Activated CD4-positive, alpha-beta T cell treated with anti-CD3 and anti-CD28 coated beads for 36 hours (primary cell): ENCODE measurements around the gene CCDC127. TPM values are rescaled to one million over a fixed set of nuclear protein-coding genes. Genes with fewer than 3 reads are reported as not detected.
A peak's percentile ranks its signal among the peaks of the same experiment; 100 is the strongest.
"Not testable (repeated sequence)": the region's sequence is repeated elsewhere in the genome, so short reads cannot be mapped to it uniquely, and the experiment has no call there.

Source experiments
- ATAC-seq: fragments of 200-7000 bp; cut with Tn5 transposase; one replicate; pipeline ENCODE4 v1.10.0; 2021; ENCODE audit warnings: mild to moderate bottlenecking, moderate library complexity
- CTCF ChIA-PET: fragments of 350-600 bp; sonication (Branson Sonifier 250); formaldehyde crosslinking; loops from one replicate; lab custom pipeline; 2021; ENCODE audit warnings: antibody characterized with exemption; lab: Charles Lee
- POLR2A ChIA-PET: fragments of 350-600 bp; sonication (Branson Sonifier 250); formaldehyde crosslinking; loops from one replicate; lab custom pipeline; 2021; ENCODE audit warnings: antibody characterized with exemption, inconsistent platforms; lab: Charles Lee
- DNase-seq: peaks from one replicate; pipeline ENCODE4 v3.0.0-alpha.2; 2020
- H3K27ac Mint-ChIP-seq: one replicate; pipeline ENCODE4 v1.8.0; 2021; ENCODE audit warnings: mixed read lengths
- H3K27me3 Mint-ChIP-seq: one replicate; pipeline ENCODE4 v1.8.0; 2021; ENCODE audit warnings: mixed read lengths
- H3K36me3 Mint-ChIP-seq: one replicate; pipeline ENCODE4 v1.8.0; 2021; ENCODE audit warnings: low read depth, mixed read lengths
- H3K4me1 Mint-ChIP-seq: one replicate; pipeline ENCODE4 v1.8.0; 2021; ENCODE audit warnings: mixed read lengths
- H3K4me3 Mint-ChIP-seq: one replicate; pipeline ENCODE4 v1.8.0; 2021; ENCODE audit warnings: mild to moderate bottlenecking, moderate library complexity, mixed read lengths
- H3K9me3 Mint-ChIP-seq: one replicate; pipeline ENCODE4 v1.8.0; 2021; ENCODE audit warnings: low read depth, mixed read lengths
- intact Hi-C, 2 experiments: fragments of 100-400 bp; cut with DNase I in 1 of 2; cut with micrococcal nuclease in 1 of 2; formaldehyde crosslinking; loops; one replicate each; pipeline versions ENCODE4 v1.14.2 to v1.15.1; 2022 to 2024; cut with DNase I, micrococcal nuclease
- total RNA-seq, 2 experiments: library from RNA; stranded (reverse); gene quantifications; one replicate each; pipeline ENCODE4 v1.2.3, GENCODE V29; 2021

Gene CCDC127
- total RNA-seq, 2 experiments from 2014 or later: 6.0 to 7.0 TPM

GRCh38 chr5:251975-252374 is 34.0 kb upstream of the CCDC127 start:
- ATAC-seq, POLR2A ChIA-PET, intact Hi-C loops, H3K4me3 Mint-ChIP-seq, H3K27me3 Mint-ChIP-seq, H3K4me1 Mint-ChIP-seq, CTCF ChIA-PET, DNase-seq, H3K9me3 Mint-ChIP-seq: not testable (repeated sequence)
- Mint-ChIP-seq H3K27ac (peak overlapping the region; percentile 31), H3K36me3 (peaks cover 44% of the 10 kb centered on the region)

GRCh38 chr5:251538-251937 is 33.6 kb upstream of the CCDC127 start:
- DNase-seq, intact Hi-C loops, H3K4me1 Mint-ChIP-seq, POLR2A ChIA-PET, H3K9me3 Mint-ChIP-seq, H3K27ac Mint-ChIP-seq, H3K27me3 Mint-ChIP-seq, CTCF ChIA-PET, H3K4me3 Mint-ChIP-seq, ATAC-seq: not testable (repeated sequence)
- peaks cover 43% of the 10 kb centered on the region for H3K36me3 Mint-ChIP-seq

DNA sequence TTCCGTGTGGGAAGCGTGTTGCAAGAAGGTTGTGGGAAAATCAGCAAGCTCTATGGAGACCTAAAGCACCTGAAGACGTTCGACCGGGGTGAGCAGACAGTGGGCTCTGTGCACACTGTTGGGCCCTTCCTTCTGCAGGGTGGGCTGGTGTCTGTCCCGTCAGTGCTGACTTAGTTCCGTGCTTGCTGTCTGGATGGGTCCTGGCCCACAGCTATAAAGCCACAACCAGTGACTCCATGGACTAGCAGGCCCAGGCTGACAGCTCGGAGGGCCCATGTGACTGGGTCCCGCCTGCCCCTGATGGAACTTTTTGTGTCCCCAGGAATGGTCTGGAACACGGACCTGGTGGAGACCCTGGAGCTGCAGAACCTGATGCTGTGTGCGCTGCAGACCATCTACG is 33.1 kb upstream of the CCDC127 start:
- CTCF ChIA-PET, intact Hi-C loops, H3K27me3 Mint-ChIP-seq, H3K4me3 Mint-ChIP-seq, H3K9me3 Mint-ChIP-seq, H3K27ac Mint-ChIP-seq, DNase-seq, POLR2A ChIA-PET, ATAC-seq, H3K4me1 Mint-ChIP-seq: not testable (repeated sequence)
- peaks cover 40% of the 10 kb centered on the region for H3K36me3 Mint-ChIP-seq

DNA sequence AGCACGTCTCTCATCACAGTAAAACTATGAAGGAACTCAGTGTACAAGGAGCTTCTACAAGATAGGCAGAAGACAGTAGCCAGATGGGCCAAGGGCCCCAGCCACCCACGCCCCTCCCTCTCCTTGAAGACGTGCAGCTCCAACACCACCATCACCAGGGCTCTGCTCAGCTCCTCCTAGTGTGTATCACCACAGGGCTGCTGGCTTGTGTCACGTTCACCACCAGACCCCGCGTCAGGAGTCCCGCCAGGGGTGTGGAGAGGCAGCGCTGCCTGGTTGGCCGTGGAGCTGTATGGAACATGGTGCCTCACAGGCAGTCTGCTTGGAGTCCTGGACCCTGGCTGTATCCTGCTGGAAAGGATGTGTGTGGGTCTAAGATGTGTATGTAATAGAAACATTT is 32.4 kb upstream of the CCDC127 start:
- H3K27ac Mint-ChIP-seq, H3K9me3 Mint-ChIP-seq, H3K27me3 Mint-ChIP-seq, CTCF ChIA-PET, POLR2A ChIA-PET, H3K4me1 Mint-ChIP-seq, ATAC-seq, DNase-seq, intact Hi-C loops, H3K4me3 Mint-ChIP-seq: not testable (repeated sequence)
- H3K36me3 Mint-ChIP-seq: peaks cover 40% of the 10 kb centered on the region

- H3K27me3 Mint-ChIP-seq, H3K9me3 Mint-ChIP-seq, intact Hi-C loops, H3K4me3 Mint-ChIP-seq, DNase-seq, POLR2A ChIA-PET, H3K27ac Mint-ChIP-seq, ATAC-seq: not testable (repeated sequence)
- Mint-ChIP-seq H3K36me3 (peaks cover 56% of the 10 kb centered on the region), H3K4me1 (peaks cover 16% of the 10 kb centered on the region)
- CTCF ChIA-PET: interaction anchor here (0.6 kb wide), 2 partner anchors 27 to 57 kb away, joined by 3 read pairs; no protein-coding TSS in a partner anchor
Measured at GRCh38 chr5:245717-246116, 27.8 kb upstream of the CCDC127 start.

- H3K9me3 Mint-ChIP-seq, ATAC-seq, H3K4me3 Mint-ChIP-seq, CTCF ChIA-PET, H3K27me3 Mint-ChIP-seq, POLR2A ChIA-PET, intact Hi-C loops: not testable (repeated sequence)
- Mint-ChIP-seq H3K4me1 (peaks cover 16% of the 10 kb centered on the region), H3K36me3 (peaks cover 60% of the 10 kb centered on the region), H3K27ac (peak overlapping the region; percentile 80)
- peak; percentile 51 for DNase-seq
Measured at GRCh38 chr5:243683-244367, 25.9 kb upstream of the CCDC127 start.

- H3K9me3 Mint-ChIP-seq, intact Hi-C loops, H3K4me3 Mint-ChIP-seq, H3K27ac Mint-ChIP-seq, POLR2A ChIA-PET, CTCF ChIA-PET, H3K27me3 Mint-ChIP-seq, ATAC-seq, DNase-seq: not testable (repeated sequence)
- Mint-ChIP-seq H3K4me1 (peaks cover 16% of the 10 kb centered on the region), H3K36me3 (peaks cover 49% of the 10 kb centered on the region)
Measured at GRCh38 chr5:241045-241669, 23.2 kb upstream of the CCDC127 start.

DNA sequence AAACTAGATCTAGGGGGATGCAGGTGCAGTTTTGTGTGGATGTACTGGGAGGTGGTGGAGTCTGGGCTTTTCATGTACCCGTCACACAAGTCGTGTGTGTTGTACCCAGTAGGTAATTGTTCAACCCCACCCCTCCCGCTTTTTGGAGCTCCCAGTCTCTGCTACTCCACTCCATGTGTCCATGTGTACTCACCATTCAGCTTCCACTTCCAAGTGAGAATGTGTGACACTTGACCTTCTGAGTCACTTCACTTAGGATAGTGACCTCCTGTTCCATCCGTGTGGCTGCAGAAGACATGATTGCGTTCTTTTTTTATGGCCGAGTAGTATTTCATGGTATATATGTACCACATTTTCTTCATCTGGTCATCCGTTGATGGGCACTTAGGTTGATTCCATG is 22.6 kb upstream of the CCDC127 start:
- POLR2A ChIA-PET, intact Hi-C loops: not testable (repeated sequence)
- H3K36me3 Mint-ChIP-seq: peaks cover 50% of the 10 kb centered on the region

DNA sequence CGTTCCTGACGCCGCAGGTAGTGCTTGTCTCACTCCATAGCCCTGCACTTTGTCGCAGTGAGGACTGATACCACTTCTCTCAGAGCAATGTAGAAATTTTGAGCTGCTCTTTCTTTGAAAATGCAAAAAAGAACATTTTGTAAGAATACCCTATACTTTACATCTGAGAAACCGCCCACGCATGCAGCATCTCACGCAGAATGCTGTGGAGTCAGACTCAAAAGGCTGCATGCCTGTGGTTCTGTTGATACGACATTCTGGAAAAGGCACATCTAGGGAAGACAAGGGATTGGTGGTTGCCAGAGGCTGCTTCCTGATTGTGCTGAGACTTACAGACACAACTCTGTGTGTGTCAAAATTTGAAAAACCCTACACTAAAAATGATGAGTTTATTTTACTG is 20.0 kb upstream of the CCDC127 start:
- H3K4me1 Mint-ChIP-seq, POLR2A ChIA-PET, DNase-seq, ATAC-seq, CTCF ChIA-PET, H3K27ac Mint-ChIP-seq, H3K9me3 Mint-ChIP-seq, H3K27me3 Mint-ChIP-seq, H3K4me3 Mint-ChIP-seq: not testable (repeated sequence)
- intact Hi-C loops: loop anchor here in 1 of 2 experiments (5.0 kb wide), 1 partner anchor 1354 kb away; no protein-coding TSS in a partner anchor
- peaks cover 54% of the 10 kb centered on the region for H3K36me3 Mint-ChIP-seq

More for the DNA sequence above, 22.6 kb upstream of the CCDC127 start:
- H3K4me3 Mint-ChIP-seq, DNase-seq, H3K27ac Mint-ChIP-seq, H3K9me3 Mint-ChIP-seq, ATAC-seq, CTCF ChIA-PET, H3K27me3 Mint-ChIP-seq: not testable (repeated sequence)
- H3K4me1 Mint-ChIP-seq: peaks cover 16% of the 10 kb centered on the region

DNA sequence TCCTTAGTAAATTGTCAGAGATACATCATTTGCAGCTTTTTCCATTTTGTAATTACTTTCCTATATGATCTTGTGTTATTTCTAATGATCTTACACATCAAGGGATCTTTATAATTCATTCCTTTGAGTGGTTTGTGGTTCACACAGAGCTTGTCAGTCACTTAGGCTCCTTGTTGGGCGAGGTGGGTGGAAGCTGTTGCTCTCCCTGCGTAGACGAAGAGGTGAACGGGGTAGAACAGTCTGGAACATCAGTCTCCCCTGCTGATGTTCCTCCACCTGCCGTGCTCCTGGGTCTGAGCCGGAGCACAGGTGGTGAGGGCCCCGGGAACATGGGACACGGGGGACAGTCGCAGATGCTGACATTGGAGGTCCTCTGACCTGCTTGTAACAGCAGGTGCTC is 17.6 kb upstream of the CCDC127 start:
- CTCF ChIA-PET: interaction anchor here (0.5 kb wide), 1 partner anchor 38 kb away, joined by 4 read pairs; no protein-coding TSS in a partner anchor
- POLR2A ChIA-PET: not testable (repeated sequence)

GRCh38 chr5:234450-234849 is 16.5 kb upstream of the CCDC127 start:
- CTCF ChIA-PET: no interaction called here
- DNase-seq: no peak
- Mint-ChIP-seq H3K27ac (no peak overlapping the region), H3K4me1 (peaks cover 5% of the 10 kb centered on the region), H3K4me3 (no peak overlapping the region), H3K9me3 (no peaks in the 10 kb centered on the region), H3K36me3 (peaks cover 42% of the 10 kb centered on the region), H3K27me3 (no peaks in the 10 kb centered on the region)
- no peak for ATAC-seq
- POLR2A ChIA-PET: no interaction called here
- intact Hi-C loops: no loop called here

More for the DNA sequence above, 17.6 kb upstream of the CCDC127 start:
- DNase-seq, ATAC-seq, H3K27me3 Mint-ChIP-seq, H3K4me3 Mint-ChIP-seq, H3K4me1 Mint-ChIP-seq, H3K9me3 Mint-ChIP-seq: not testable (repeated sequence)
- H3K36me3 Mint-ChIP-seq: peaks cover 43% of the 10 kb centered on the region
- peak overlapping the region; percentile 7 for H3K27ac Mint-ChIP-seq
- intact Hi-C loops: loop anchor here in 1 of 2 experiments (5.0 kb wide), 1 partner anchor 1357 kb away; no protein-coding TSS in a partner anchor

DNA sequence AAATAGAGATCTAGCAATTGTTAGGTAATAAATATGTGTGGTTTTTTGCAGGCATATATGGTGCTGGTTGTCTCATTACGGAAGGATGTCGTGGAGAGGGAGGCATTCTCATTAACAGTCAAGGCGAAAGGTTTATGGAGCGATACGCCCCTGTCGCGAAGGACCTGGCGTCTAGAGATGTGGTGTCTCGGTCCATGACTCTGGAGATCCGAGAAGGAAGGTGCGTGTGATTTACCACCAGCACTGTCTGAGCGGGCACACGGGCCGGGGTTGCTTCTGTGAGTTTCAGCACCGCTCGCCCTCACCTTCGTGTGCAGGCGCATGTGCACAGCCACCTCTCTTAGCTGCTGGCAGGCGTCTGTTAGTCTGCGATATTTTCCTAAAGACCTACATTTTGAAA is 15.5 kb upstream of the CCDC127 start:
- H3K9me3 Mint-ChIP-seq, POLR2A ChIA-PET, intact Hi-C loops, ATAC-seq, H3K4me1 Mint-ChIP-seq, H3K27ac Mint-ChIP-seq, H3K4me3 Mint-ChIP-seq, CTCF ChIA-PET, DNase-seq, H3K27me3 Mint-ChIP-seq: not testable (repeated sequence)
- H3K36me3 Mint-ChIP-seq: peaks cover 44% of the 10 kb centered on the region
